ENCODE measurements around the gene MGME1. TPM values are rescaled to one million over a fixed set of nuclear protein-coding genes. Genes with fewer than 3 reads are reported as not detected.

Gene MGME1
- total and polyA plus RNA-seq, 9 of the 15 experiments (the other 6 are each of a cell fraction or from before 2014, with no cell fraction given) = 13.4 to 45.1 (median 30.6) TPM

DNA sequence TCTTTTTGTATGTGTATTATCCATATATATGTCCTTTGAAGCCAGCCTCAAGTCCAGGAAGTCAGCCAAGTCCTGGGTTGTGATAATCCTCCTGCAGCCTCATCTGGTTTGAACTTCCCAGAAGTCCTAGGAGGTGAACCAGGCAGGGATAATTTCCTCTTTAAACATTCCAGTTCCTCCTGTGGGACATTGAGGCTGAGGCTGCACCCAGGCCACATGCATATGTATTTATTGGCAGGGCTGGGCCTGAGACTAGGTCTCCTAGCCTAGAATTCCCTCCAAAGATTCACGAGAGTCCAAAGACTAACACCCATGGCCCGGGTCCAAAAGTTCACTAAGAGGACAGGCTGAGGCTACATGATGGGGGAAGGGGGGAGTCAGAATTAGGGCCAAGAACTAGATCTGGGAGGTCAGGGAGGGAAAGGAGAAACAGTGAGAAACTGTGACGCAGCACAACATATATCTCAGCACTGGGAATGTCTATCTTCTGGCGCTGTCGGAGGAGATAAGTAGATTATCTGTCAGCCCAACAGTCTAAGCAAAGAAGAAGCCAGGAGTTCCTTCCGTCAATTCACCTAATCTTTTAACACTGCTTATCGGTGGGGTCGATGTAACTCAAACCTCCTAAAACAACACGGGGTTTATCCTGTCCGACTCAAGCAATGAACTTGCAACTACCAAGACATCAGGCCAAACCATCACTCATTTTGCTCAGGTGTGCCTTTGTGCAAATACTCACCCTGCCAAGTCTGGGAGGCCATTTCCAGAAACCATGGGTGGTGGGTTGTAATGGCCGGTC is 43.5 kb upstream of the MGME1 start (continued):
- TF ChIP-seq TOE1 (IDR thresholded peaks at IDR 0.05; ENCODE audit: borderline replicate concordance) = peak; percentile 51; the same call in 1 of the 2 replicates
- TF ChIP-seq TOE1 (CRISPR knock-in tag; IDR thresholded peaks at IDR 0.05; ENCODE audit: borderline replicate concordance, low read depth) = no peak
- TF ChIP-seq GABPA (tag; conservative IDR thresholded peaks at IDR 0.05; ENCODE audit: low read depth) = no peak
- TF ChIP-seq MBD1 (CRISPR knock-in tag; IDR thresholded peaks at IDR 0.05) = no peak
- peak; percentile 70 for TF ChIP-seq ZNF395 (CRISPR knock-in tag; IDR thresholded peaks at IDR 0.05)
- TF ChIP-seq HOXB6 (CRISPR knock-in tag; IDR thresholded peaks at IDR 0.05; ENCODE audit: borderline replicate concordance) = no peak
- no peak for TF ChIP-seq CEBPG (CRISPR knock-in tag; IDR thresholded peaks at IDR 0.05)
- no peak for TF ChIP-seq CEBPG (tag; conservative IDR thresholded peaks at IDR 0.05 in 1 of 2, IDR thresholded peaks at IDR 0.05 in 1 of 2)
- TF ChIP-seq SREBF2 (CRISPR knock-in tag; IDR thresholded peaks at IDR 0.05) = no peak
- no peak for TF ChIP-seq FOXO4 (CRISPR knock-in tag; IDR thresholded peaks at IDR 0.05)
- no peak for TF ChIP-seq CBX5 (IDR thresholded peaks at IDR 0.05; ENCODE audit: borderline replicate concordance, low read depth)
- no peak for TF ChIP-seq NEUROD1 (IDR thresholded peaks at IDR 0.05; ENCODE audit: borderline replicate concordance, low read depth, low read length, partially characterized antibody)
- TF ChIP-seq, protein P1, sequence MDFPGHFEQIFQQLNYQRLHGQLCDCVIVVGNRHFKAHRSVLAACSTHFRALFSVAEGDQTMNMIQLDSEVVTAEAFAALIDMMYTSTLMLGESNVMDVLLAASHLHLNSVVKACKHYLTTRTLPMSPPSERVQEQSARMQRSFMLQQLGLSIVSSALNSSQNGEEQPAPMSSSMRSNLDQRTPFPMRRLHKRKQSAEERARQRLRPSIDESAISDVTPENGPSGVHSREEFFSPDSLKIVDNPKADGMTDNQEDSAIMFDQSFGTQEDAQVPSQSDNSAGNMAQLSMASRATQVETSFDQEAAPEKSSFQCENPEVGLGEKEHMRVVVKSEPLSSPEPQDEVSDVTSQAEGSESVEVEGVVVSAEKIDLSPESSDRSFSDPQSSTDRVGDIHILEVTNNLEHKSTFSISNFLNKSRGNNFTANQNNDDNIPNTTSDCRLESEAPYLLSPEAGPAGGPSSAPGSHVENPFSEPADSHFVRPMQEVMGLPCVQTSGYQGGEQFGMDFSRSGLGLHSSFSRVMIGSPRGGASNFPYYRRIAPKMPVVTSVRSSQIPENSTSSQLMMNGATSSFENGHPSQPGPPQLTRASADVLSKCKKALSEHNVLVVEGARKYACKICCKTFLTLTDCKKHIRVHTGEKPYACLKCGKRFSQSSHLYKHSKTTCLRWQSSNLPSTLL (IDR thresholded peaks at IDR 0.05) = no peak
- no peak for TF ChIP-seq ZBTB1 (CRISPR knock-in tag; IDR thresholded peaks at IDR 0.05; ENCODE audit: borderline replicate concordance, low read depth)
- TF ChIP-seq TBL1XR1 (IDR thresholded peaks at IDR 0.05; ENCODE audit: low read length in 2 of 2) = peak; percentile 48 to 82; a peak in 3 of 4 replicates
- no peak for TF ChIP-seq CHD1 (IDR thresholded peaks at IDR 0.05; ENCODE audit: low read length)
- no peak for TF ChIP-seq PATZ1 (CRISPR knock-in tag; IDR thresholded peaks at IDR 0.05; ENCODE audit: borderline replicate concordance)
- no peak for TF ChIP-seq PRMT5 (CRISPR knock-in tag; IDR thresholded peaks at IDR 0.05)
- no peak for TF ChIP-seq SUPT5H (IDR thresholded peaks at IDR 0.05)
